BLaER1 (cell line): ENCODE measurements around the gene BMX.

Experiments
- H3K27ac ChIP-seq: shearing (Covaris generic); formaldehyde crosslinking; 2 replicates; pipeline ENCODE4 v1.8.1; 2022
- H3K27me3 ChIP-seq: shearing (Covaris generic); formaldehyde crosslinking; 2 replicates; pipeline ENCODE4 v1.8.1; 2022
- H3K36me3 ChIP-seq: shearing (Covaris generic); formaldehyde crosslinking; 2 replicates; pipeline ENCODE4 v1.8.1; 2022
- H3K4me1 ChIP-seq: shearing (Covaris generic); formaldehyde crosslinking; 2 replicates; pipeline ENCODE4 v1.8.1; 2022
- H3K4me2 ChIP-seq: shearing (Covaris generic); formaldehyde crosslinking; 2 replicates; pipeline ENCODE4 v1.8.1; 2022
- H3K4me3 ChIP-seq: shearing (Covaris generic); formaldehyde crosslinking; 2 replicates; pipeline ENCODE4 v1.8.1; 2022
- H3K9ac ChIP-seq: shearing (Covaris generic); formaldehyde crosslinking; 2 replicates; pipeline ENCODE4 v1.8.1; 2022
- H3K9me3 ChIP-seq: shearing (Covaris generic); formaldehyde crosslinking; 2 replicates; pipeline ENCODE4 v1.8.1; 2022
- H4K20me1 ChIP-seq: shearing (Covaris generic); formaldehyde crosslinking; 2 replicates; pipeline ENCODE4 v1.8.1; 2022
- Cebpa-rat ChIP-seq: shearing (Covaris generic); IDR thresholded peaks from 2 replicates; pipeline ENCODE4 v1.8.1; 2022

The BMX gene

GRCh38 chrX:15598026-15598425 lies 97.4 kb downstream of the BMX start:
- peaks cover 97% of the 10 kb centered on the region for H3K27me3 ChIP-seq
- H3K9ac ChIP-seq = no peak overlapping the region
- H3K36me3 ChIP-seq = no peaks in the 10 kb centered on the region
- no peak overlapping the region for H3K4me3 ChIP-seq
- no peaks in the 10 kb centered on the region for H3K9me3 ChIP-seq
- no peak overlapping the region for H3K4me2 ChIP-seq
- TF ChIP-seq Cebpa-rat = no peak
- H4K20me1 ChIP-seq = peaks cover 6% of the 10 kb centered on the region; the same call in 1 of the 2 replicates
- H3K4me1 ChIP-seq = no peaks in the 10 kb centered on the region
- no peak overlapping the region for H3K27ac ChIP-seq

- Histone ChIP-seq H3K36me3 (no peaks in the 10 kb centered on the region), H3K9me3 (no peaks in the 10 kb centered on the region), H4K20me1 (no peaks in the 10 kb centered on the region; the same call in 1 of the 2 replicates), H3K4me2 (no peak overlapping the region), H3K27me3 (peaks cover 93% of the 10 kb centered on the region), H3K4me3 (no peak overlapping the region), H3K27ac (no peak overlapping the region), H3K9ac (no peak overlapping the region), H3K4me1 (no peaks in the 10 kb centered on the region)
- no peak for TF ChIP-seq Cebpa-rat
Measured at GRCh38 chrX:15599461-15599860, 98.9 kb downstream of the BMX start.

- Histone ChIP-seq H3K9ac (no peak overlapping the region), H3K27me3 (peaks cover 93% of the 10 kb centered on the region), H3K4me1 (no peaks in the 10 kb centered on the region), H4K20me1 (no peaks in the 10 kb centered on the region; the same call in 1 of the 2 replicates), H3K36me3 (no peaks in the 10 kb centered on the region), H3K27ac (no peak overlapping the region), H3K9me3 (no peaks in the 10 kb centered on the region), H3K4me2 (no peak overlapping the region), H3K4me3 (no peak overlapping the region)
- no peak for TF ChIP-seq Cebpa-rat
Measured at GRCh38 chrX:15600049-15600448, 99.4 kb downstream of the BMX start.

- Histone ChIP-seq H4K20me1 (no peaks in the 10 kb centered on the region; the same call in 1 of the 2 replicates), H3K27ac (no peak within 1 kb of the TSS), H3K4me1 (no peaks in the 10 kb centered on the region), H3K36me3 (no peaks in the 10 kb centered on the region), H3K9me3 (no peaks in the 10 kb centered on the region), H3K27me3 (peaks cover 93% of the 10 kb centered on the region), H3K4me2 (no peak within 1 kb of the TSS), H3K4me3 (no peak within 1 kb of the TSS), H3K9ac (no peak within 1 kb of the TSS)
- TF ChIP-seq Cebpa-rat = no peak
Measured at GRCh38 chrX:15600745-15601144, 100.1 kb downstream of the BMX start, which contains the start of gene ACE2. Gene ACE2 (minus strand): TSS chrX:15600960. CDS start chrX:15600911, 49 bp downstream.

- H4K20me1 ChIP-seq = no peaks in the 10 kb centered on the region; the same call in 1 of the 2 replicates
- H3K27me3 ChIP-seq = peaks cover 94% of the 10 kb centered on the region
- no peaks in the 10 kb centered on the region for H3K4me1 ChIP-seq
- H3K27ac ChIP-seq = no peak overlapping the region
- no peak overlapping the region for H3K4me3 ChIP-seq
- H3K9me3 ChIP-seq = no peaks in the 10 kb centered on the region
- H3K4me2 ChIP-seq = no peak overlapping the region
- H3K36me3 ChIP-seq = no peaks in the 10 kb centered on the region
- H3K9ac ChIP-seq = no peak overlapping the region
- no peak for TF ChIP-seq Cebpa-rat
Measured at GRCh38 chrX:15601932-15602331, 101.3 kb downstream of the BMX start.

GRCh38 chrX:15602761-15603160 lies 102.2 kb downstream of the BMX start:
- no peaks in the 10 kb centered on the region for H3K4me1 ChIP-seq
- H3K27ac ChIP-seq = no peak overlapping the region

GRCh38 chrX:15605226-15605625 lies 104.6 kb downstream of the BMX start:
- no peak overlapping the region for H3K4me3 ChIP-seq
- no peaks in the 10 kb centered on the region for H3K36me3 ChIP-seq
- no peak overlapping the region for H3K27ac ChIP-seq
- no peak overlapping the region for H3K9ac ChIP-seq
- H3K4me1 ChIP-seq = no peaks in the 10 kb centered on the region
- no peak overlapping the region for H3K4me2 ChIP-seq
- no peaks in the 10 kb centered on the region for H3K9me3 ChIP-seq
- TF ChIP-seq Cebpa-rat = no peak
- no peaks in the 10 kb centered on the region; the same call in 1 of the 2 replicates for H4K20me1 ChIP-seq
- H3K27me3 ChIP-seq = peaks cover 82% of the 10 kb centered on the region

More at GRCh38 chrX:15602761-15603160, 102.2 kb downstream of the BMX start:
- Histone ChIP-seq H3K36me3 (no peaks in the 10 kb centered on the region), H3K27me3 (peaks cover 92% of the 10 kb centered on the region), H3K4me3 (no peak overlapping the region), H3K4me2 (no peak overlapping the region), H4K20me1 (no peaks in the 10 kb centered on the region; the same call in 1 of the 2 replicates), H3K9ac (no peak overlapping the region), H3K9me3 (no peaks in the 10 kb centered on the region)
- no peak for TF ChIP-seq Cebpa-rat
